NOMO-1 (cell line): Measurements from ENCODE around the gene CACNB1.
"Not testable (repeated sequence)": the region's sequence is repeated elsewhere in the genome, so short reads cannot be mapped to it uniquely, and the experiment has no call there.

Experiments
- DNase-seq, 2 experiments: peaks; one replicate each; lab custom pipeline; 2025; ENCODE audit not compliant: unreplicated experiment in 2 of 2; lab: John Stamatoyannopoulos, UW

The CACNB1 gene

GRCh38 chr17:39129544-39129943, 67.9 kb downstream of the CACNB1 start:
- DNase-seq: not testable (repeated sequence)

- DNase-seq: no peak
These were observed 71.0 kb downstream of the CACNB1 start for GRCh38 chr17:39126436-39126835.

GRCh38 chr17:39125143-39125875, 72.2 kb downstream of the CACNB1 start:
- no peak for DNase-seq

GRCh38 chr17:39123627-39124026, 73.8 kb downstream of the CACNB1 start:
- DNase-seq: no peak
